ENCODE data around the gene AKNA. TPM values are rescaled to one million over a fixed set of nuclear protein-coding genes. Genes with fewer than 3 reads are reported as not detected.

AKNA gene
- total RNA-seq, 1 donor from 2014 or later, result 24.6 TPM

- DNase-seq (ENCODE audit: low spot score, unreplicated experiment), result no peak
- H3K4me3 Mint-ChIP-seq (ENCODE audit: low read depth), result no peak overlapping the region
- peaks cover 6% of the 10 kb centered on the region for H3K27me3 Mint-ChIP-seq
- H3K36me3 Mint-ChIP-seq (ENCODE audit: insufficient read depth), result no peaks in the 10 kb centered on the region
- H3K9me3 Mint-ChIP-seq (ENCODE audit: low read depth), result no peaks in the 10 kb centered on the region
- H3K4me1 Mint-ChIP-seq (ENCODE audit: low read depth), result no peaks in the 10 kb centered on the region
- no peak for TF ChIP-seq CTCF (IDR thresholded peaks at IDR 0.05; ENCODE audit: unreplicated experiment)
- H3K27ac Mint-ChIP-seq, result no peak overlapping the region
These were observed 44.7 kb upstream of the AKNA start for GRCh38 chr9:114432323-114433067.

- H3K27me3 Mint-ChIP-seq, result peaks cover 6% of the 10 kb centered on the region
- no peak for DNase-seq (ENCODE audit: low spot score, unreplicated experiment)
- H3K4me1 Mint-ChIP-seq (ENCODE audit: low read depth), result no peaks in the 10 kb centered on the region
- no peaks in the 10 kb centered on the region for H3K9me3 Mint-ChIP-seq (ENCODE audit: low read depth)
- no peak for TF ChIP-seq CTCF (IDR thresholded peaks at IDR 0.05; ENCODE audit: unreplicated experiment)
- no peak overlapping the region for H3K27ac Mint-ChIP-seq
- no peak overlapping the region for H3K4me3 Mint-ChIP-seq (ENCODE audit: low read depth)
- H3K36me3 Mint-ChIP-seq (ENCODE audit: insufficient read depth), result no peaks in the 10 kb centered on the region
These were observed 44.0 kb upstream of the AKNA start for GRCh38 chr9:114431770-114432169.

GRCh38 chr9:114431003-114431402 lies 43.2 kb upstream of the AKNA start:
- H3K27ac Mint-ChIP-seq, result no peak overlapping the region
- no peak for DNase-seq (ENCODE audit: low spot score, unreplicated experiment)
- no peaks in the 10 kb centered on the region for H3K36me3 Mint-ChIP-seq (ENCODE audit: insufficient read depth)
- peaks cover 6% of the 10 kb centered on the region for H3K27me3 Mint-ChIP-seq
- TF ChIP-seq CTCF (IDR thresholded peaks at IDR 0.05; ENCODE audit: unreplicated experiment), result no peak
- no peaks in the 10 kb centered on the region for H3K9me3 Mint-ChIP-seq (ENCODE audit: low read depth)
- H3K4me3 Mint-ChIP-seq (ENCODE audit: low read depth), result no peak overlapping the region
- H3K4me1 Mint-ChIP-seq (ENCODE audit: low read depth), result no peaks in the 10 kb centered on the region

GRCh38 chr9:114430457-114430856 lies 42.7 kb upstream of the AKNA start:
- Mint-ChIP-seq H3K4me3 (ENCODE audit: low read depth) (no peak overlapping the region), H3K27me3 (peaks cover 6% of the 10 kb centered on the region), H3K4me1 (ENCODE audit: low read depth) (no peaks in the 10 kb centered on the region), H3K36me3 (ENCODE audit: insufficient read depth) (no peaks in the 10 kb centered on the region), H3K27ac (no peak overlapping the region), H3K9me3 (ENCODE audit: low read depth) (no peaks in the 10 kb centered on the region)
- TF ChIP-seq CTCF (IDR thresholded peaks at IDR 0.05; ENCODE audit: unreplicated experiment), result no peak
- DNase-seq (ENCODE audit: low spot score, unreplicated experiment), result no peak

GRCh38 chr9:114429488-114429887 lies 41.7 kb upstream of the AKNA start:
- DNase-seq (ENCODE audit: low spot score, unreplicated experiment), result no peak
- no peaks in the 10 kb centered on the region for H3K9me3 Mint-ChIP-seq (ENCODE audit: low read depth)
- peaks cover 6% of the 10 kb centered on the region for H3K27me3 Mint-ChIP-seq
- no peaks in the 10 kb centered on the region for H3K36me3 Mint-ChIP-seq (ENCODE audit: insufficient read depth)
- TF ChIP-seq CTCF (IDR thresholded peaks at IDR 0.05; ENCODE audit: unreplicated experiment), result no peak
- H3K27ac Mint-ChIP-seq, result no peak overlapping the region
- no peak overlapping the region for H3K4me3 Mint-ChIP-seq (ENCODE audit: low read depth)
- no peaks in the 10 kb centered on the region for H3K4me1 Mint-ChIP-seq (ENCODE audit: low read depth)

Measured in progenitor cell of endocrine pancreas (in vitro differentiated cells).